HepG2 (cell line): Measurements from ENCODE around the gene NAPSA. TPM values are rescaled to one million over a fixed set of nuclear protein-coding genes. Genes with fewer than 3 reads are reported as not detected.
A peak's percentile ranks its signal among the peaks of the same experiment; 100 is the strongest.

Source experiments
- AHR ChIP-seq: IDR thresholded peaks from 2 replicates; pipeline ENCODE4 v1.6.1; 2018; ENCODE audit warnings: missing genetic modification reagents, missing compliant biosample characterization
- HOXA3 ChIP-seq: sonication (generic); formaldehyde crosslinking; IDR thresholded peaks from 2 replicates; pipeline ENCODE4 v1.5.0; 2020; ENCODE audit warnings: missing genetic modification reagents
- MAX ChIP-seq: IDR thresholded peaks from 2 replicates; pipeline ENCODE4 v1.6.1; 2012; ENCODE audit warnings: inconsistent platforms
- NKX3-1 ChIP-seq: sonication (generic); formaldehyde crosslinking; IDR thresholded peaks from 2 replicates; pipeline ENCODE4 v1.5.0; 2020; ENCODE audit warnings: missing genetic modification reagents
- SMAD1 ChIP-seq: sonication (generic); formaldehyde crosslinking; IDR thresholded peaks from 2 replicates; pipeline ENCODE4 v1.4.0; 2020; ENCODE audit warnings: missing genetic modification reagents, low read depth, mild to moderate bottlenecking, borderline replicate concordance
- SNAI1 ChIP-seq: sonication (generic); formaldehyde crosslinking; IDR thresholded peaks from 2 replicates; pipeline ENCODE4 v1.5.0; 2020; ENCODE audit warnings: mild to moderate bottlenecking, missing genetic modification reagents, borderline replicate concordance
- ZFY ChIP-seq: sonication (generic); formaldehyde crosslinking; IDR thresholded peaks from 2 replicates; pipeline ENCODE4 v1.4.0; 2020; ENCODE audit warnings: missing genetic modification reagents
- ZNF260 ChIP-seq: sonication (generic); formaldehyde crosslinking; IDR thresholded peaks from 2 replicates; pipeline ENCODE4 v1.4.0; 2020; ENCODE audit warnings: missing genetic modification reagents, low read depth, mild to moderate bottlenecking, borderline replicate concordance
- ZNF543 ChIP-seq: sonication (generic); formaldehyde crosslinking; IDR thresholded peaks from 2 replicates; pipeline ENCODE4 v1.4.0; 2020; ENCODE audit warnings: mild to moderate bottlenecking, missing genetic modification reagents
- ZNF556 ChIP-seq: sonication (generic); formaldehyde crosslinking; IDR thresholded peaks from 2 replicates; pipeline ENCODE4 v1.4.0; 2020; ENCODE audit warnings: mild to moderate bottlenecking, missing genetic modification reagents, borderline replicate concordance
- ZSCAN5A ChIP-seq: sonication (generic); formaldehyde crosslinking; IDR thresholded peaks from 2 replicates; pipeline ENCODE4 v1.8.0; 2022; ENCODE audit warnings: mild to moderate bottlenecking, missing genetic modification reagents, borderline replicate concordance
- polyA plus RNA-seq, 8 experiments: library from polyadenylated mRNA; depleted of rRNA in 3 of 8; stranded (reverse) in 7 of 8; unstranded in 1 of 8; fragments of >200 nt; fragmentation: Illumina TruSeq in 4 of 8; extraction: Trizol in 4 of 8; gene quantifications; 2 replicates each; pipeline versions ENCODE4 v1.2.1 to v1.2.3, GENCODE V29; 2011 to 2016; ENCODE audit warnings: low read depth in 4 of 8, missing spikeins in 1 of 8, mixed read lengths in 1 of 8; ENCODE audit not compliant: insufficient read depth in 1 of 8
- total RNA-seq, 5 experiments: library from RNA; depleted of rRNA; stranded (reverse); fragments of >200 nt; fragmentation: Illumina TruSeq; extraction: Trizol; gene quantifications; 2 replicates each; pipeline ENCODE4 v1.2.3, GENCODE V29; 2016; ENCODE audit warnings: low read depth in 1 of 5
- TF ChIP-seq, protein P1 (sequence below): sonication (generic); formaldehyde crosslinking; IDR thresholded peaks from 2 replicates; pipeline ENCODE4 v1.5.0; 2020; ENCODE audit warnings: mild to moderate bottlenecking, missing genetic modification reagents, borderline replicate concordance
- TF ChIP-seq, protein P2 (sequence below): sonication (generic); formaldehyde crosslinking; IDR thresholded peaks from 2 replicates; pipeline ENCODE4 v1.5.1; 2020; ENCODE audit warnings: mild to moderate bottlenecking, missing genetic modification reagents, borderline replicate concordance
- TF ChIP-seq, protein P3 (sequence below): sonication (generic); formaldehyde crosslinking; IDR thresholded peaks from 2 replicates; pipeline ENCODE4 v1.4.0; 2020; ENCODE audit warnings: mild to moderate bottlenecking, missing genetic modification reagents
- TF ChIP-seq, protein P4 (sequence below): sonication (generic); formaldehyde crosslinking; conservative IDR thresholded peaks from 2 replicates; pipeline ENCODE4 v1.4.0; 2020; ENCODE audit warnings: missing genetic modification reagents

The NAPSA gene
- total and polyA plus RNA-seq, 2 of the 13 experiments (the other 11 are each of a cell fraction or from before 2014, with no cell fraction given) = not detected

GRCh38 chr19:50328224-50328872 lies 37.1 kb downstream of the NAPSA start (continued):
- TF ChIP-seq ZNF543 = no peak
- no peak for TF ChIP-seq SNAI1 (CRISPR knock-in tag)
- peak; percentile 17; the same call in 1 of the 2 replicates for TF ChIP-seq HOXA3 (CRISPR knock-in tag)
- TF ChIP-seq, protein P1, sequence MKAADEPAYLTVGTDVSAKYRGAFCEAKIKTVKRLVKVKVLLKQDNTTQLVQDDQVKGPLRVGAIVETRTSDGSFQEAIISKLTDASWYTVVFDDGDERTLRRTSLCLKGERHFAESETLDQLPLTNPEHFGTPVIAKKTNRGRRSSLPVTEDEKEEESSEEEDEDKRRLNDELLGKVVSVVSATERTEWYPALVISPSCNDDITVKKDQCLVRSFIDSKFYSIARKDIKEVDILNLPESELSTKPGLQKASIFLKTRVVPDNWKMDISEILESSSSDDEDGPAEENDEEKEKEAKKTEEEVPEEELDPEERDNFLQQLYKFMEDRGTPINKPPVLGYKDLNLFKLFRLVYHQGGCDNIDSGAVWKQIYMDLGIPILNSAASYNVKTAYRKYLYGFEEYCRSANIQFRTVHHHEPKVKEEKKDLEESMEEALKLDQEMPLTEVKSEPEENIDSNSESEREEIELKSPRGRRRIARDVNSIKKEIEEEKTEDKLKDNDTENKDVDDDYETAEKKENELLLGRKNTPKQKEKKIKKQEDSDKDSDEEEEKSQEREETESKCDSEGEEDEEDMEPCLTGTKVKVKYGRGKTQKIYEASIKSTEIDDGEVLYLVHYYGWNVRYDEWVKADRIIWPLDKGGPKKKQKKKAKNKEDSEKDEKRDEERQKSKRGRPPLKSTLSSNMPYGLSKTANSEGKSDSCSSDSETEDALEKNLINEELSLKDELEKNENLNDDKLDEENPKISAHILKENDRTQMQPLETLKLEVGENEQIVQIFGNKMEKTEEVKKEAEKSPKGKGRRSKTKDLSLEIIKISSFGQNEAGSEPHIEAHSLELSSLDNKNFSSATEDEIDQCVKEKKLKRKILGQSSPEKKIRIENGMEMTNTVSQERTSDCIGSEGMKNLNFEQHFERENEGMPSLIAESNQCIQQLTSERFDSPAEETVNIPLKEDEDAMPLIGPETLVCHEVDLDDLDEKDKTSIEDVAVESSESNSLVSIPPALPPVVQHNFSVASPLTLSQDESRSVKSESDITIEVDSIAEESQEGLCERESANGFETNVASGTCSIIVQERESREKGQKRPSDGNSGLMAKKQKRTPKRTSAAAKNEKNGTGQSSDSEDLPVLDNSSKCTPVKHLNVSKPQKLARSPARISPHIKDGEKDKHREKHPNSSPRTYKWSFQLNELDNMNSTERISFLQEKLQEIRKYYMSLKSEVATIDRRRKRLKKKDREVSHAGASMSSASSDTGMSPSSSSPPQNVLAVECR (CRISPR knock-in tag) = no peak
- peak; percentile 50 for TF ChIP-seq ZFY
- TF ChIP-seq, protein P2, sequence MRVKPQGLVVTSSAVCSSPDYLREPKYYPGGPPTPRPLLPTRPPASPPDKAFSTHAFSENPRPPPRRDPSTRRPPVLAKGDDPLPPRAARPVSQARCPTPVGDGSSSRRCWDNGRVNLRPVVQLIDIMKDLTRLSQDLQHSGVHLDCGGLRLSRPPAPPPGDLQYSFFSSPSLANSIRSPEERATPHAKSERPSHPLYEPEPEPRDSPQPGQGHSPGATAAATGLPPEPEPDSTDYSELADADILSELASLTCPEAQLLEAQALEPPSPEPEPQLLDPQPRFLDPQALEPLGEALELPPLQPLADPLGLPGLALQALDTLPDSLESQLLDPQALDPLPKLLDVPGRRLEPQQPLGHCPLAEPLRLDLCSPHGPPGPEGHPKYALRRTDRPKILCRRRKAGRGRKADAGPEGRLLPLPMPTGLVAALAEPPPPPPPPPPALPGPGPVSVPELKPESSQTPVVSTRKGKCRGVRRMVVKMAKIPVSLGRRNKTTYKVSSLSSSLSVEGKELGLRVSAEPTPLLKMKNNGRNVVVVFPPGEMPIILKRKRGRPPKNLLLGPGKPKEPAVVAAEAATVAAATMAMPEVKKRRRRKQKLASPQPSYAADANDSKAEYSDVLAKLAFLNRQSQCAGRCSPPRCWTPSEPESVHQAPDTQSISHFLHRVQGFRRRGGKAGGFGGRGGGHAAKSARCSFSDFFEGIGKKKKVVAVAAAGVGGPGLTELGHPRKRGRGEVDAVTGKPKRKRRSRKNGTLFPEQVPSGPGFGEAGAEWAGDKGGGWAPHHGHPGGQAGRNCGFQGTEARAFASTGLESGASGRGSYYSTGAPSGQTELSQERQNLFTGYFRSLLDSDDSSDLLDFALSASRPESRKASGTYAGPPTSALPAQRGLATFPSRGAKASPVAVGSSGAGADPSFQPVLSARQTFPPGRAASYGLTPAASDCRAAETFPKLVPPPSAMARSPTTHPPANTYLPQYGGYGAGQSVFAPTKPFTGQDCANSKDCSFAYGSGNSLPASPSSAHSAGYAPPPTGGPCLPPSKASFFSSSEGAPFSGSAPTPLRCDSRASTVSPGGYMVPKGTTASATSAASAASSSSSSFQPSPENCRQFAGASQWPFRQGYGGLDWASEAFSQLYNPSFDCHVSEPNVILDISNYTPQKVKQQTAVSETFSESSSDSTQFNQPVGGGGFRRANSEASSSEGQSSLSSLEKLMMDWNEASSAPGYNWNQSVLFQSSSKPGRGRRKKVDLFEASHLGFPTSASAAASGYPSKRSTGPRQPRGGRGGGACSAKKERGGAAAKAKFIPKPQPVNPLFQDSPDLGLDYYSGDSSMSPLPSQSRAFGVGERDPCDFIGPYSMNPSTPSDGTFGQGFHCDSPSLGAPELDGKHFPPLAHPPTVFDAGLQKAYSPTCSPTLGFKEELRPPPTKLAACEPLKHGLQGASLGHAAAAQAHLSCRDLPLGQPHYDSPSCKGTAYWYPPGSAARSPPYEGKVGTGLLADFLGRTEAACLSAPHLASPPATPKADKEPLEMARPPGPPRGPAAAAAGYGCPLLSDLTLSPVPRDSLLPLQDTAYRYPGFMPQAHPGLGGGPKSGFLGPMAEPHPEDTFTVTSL (CRISPR knock-in tag) = no peak
- peak; percentile 87 for TF ChIP-seq MAX
- TF ChIP-seq ZNF556 (CRISPR knock-in tag) = no peak
- no peak for TF ChIP-seq ZSCAN5A (CRISPR knock-in tag)
- no peak for TF ChIP-seq AHR (CRISPR knock-in tag)
- TF ChIP-seq ZNF260 = no peak
- TF ChIP-seq, protein P3, sequence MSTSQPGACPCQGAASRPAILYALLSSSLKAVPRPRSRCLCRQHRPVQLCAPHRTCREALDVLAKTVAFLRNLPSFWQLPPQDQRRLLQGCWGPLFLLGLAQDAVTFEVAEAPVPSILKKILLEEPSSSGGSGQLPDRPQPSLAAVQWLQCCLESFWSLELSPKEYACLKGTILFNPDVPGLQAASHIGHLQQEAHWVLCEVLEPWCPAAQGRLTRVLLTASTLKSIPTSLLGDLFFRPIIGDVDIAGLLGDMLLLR = peak; percentile 58; the same call in 1 of the 2 replicates
- 0 out of 2 replicates have a peak, but pooled peaks have one; percentile 44 for TF ChIP-seq NKX3-1 (CRISPR knock-in tag)
- TF ChIP-seq, protein P4, sequence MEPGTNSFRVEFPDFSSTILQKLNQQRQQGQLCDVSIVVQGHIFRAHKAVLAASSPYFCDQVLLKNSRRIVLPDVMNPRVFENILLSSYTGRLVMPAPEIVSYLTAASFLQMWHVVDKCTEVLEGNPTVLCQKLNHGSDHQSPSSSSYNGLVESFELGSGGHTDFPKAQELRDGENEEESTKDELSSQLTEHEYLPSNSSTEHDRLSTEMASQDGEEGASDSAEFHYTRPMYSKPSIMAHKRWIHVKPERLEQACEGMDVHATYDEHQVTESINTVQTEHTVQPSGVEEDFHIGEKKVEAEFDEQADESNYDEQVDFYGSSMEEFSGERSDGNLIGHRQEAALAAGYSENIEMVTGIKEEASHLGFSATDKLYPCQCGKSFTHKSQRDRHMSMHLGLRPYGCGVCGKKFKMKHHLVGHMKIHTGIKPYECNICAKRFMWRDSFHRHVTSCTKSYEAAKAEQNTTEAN (CRISPR knock-in tag) = 0 out of 2 replicates have a peak, but pooled peaks have one; percentile 43
- no peak for TF ChIP-seq SMAD1 (CRISPR knock-in tag)
